Measurements from ENCODE around the gene ZBTB18. TPM values are rescaled to one million over a fixed set of nuclear protein-coding genes. Genes with fewer than 3 reads are reported as not detected.

Gene ZBTB18
- total RNA-seq, 1 experiment from 2014 or later = 1.8 TPM

DNA sequence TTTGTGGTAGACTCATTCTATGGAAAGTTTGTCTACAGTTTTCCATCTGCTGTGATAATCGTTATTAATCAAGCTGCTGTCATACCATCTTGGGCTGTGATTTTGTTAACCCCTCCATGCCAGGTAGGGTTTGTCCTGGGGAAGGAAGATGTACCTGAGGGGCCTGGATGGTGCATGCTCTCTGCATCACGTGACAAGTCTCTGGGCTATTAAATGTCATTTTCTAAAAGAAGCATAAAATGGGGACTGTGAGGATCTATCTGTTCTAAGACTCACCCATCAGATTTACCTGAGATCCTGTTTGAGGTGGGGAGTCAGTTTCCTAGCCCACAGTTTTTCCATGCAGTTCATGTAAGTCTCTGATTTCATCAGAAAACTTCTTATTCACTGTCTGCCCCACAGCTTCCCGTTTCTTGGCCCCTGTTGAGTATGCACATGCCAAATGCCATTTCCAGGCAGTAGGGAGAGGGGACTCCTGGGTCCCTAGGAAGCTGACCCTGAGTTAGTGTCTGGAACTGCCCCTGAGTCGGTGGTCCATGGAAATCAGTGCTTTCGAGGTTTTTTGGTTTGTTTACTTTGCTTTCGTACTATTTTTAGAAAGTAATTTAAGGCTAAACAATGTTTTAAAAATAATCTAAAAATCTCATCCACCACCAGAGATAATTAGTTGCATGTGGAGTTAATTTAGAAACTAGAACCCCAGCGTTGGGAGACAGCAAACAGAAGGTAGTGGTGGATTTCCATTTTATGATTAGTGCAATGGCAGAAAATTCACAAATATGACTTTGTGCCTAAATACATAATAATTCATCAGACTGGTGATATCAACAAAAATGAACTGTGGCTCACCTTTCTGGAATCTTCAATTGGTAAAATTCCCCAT, 46.7 kb downstream of the ZBTB18 start:
- RAD21 ChIA-PET (ENCODE audit: low non-redundant PET in 1 of 2, low total read pairs in 2 of 2, uncharacterized antibody in 2 of 2, unreplicated experiment in 2 of 2) = no interaction called here
- ATAC-seq = no peak
- no peaks in the 10 kb centered on the region for H3K79me2 ChIP-seq (ENCODE audit: insufficient read depth, low read length)
- H3K9me2 ChIP-seq (ENCODE audit: insufficient read depth) = no peaks in the 10 kb centered on the region
- no peak overlapping the region for H2AFZ ChIP-seq (ENCODE audit: low read depth, low read length, poor library complexity, severe bottlenecking)
- TF ChIP-seq SIN3A (IDR thresholded peaks at IDR 0.05; ENCODE audit: low read depth) (no peak), ZFX (IDR thresholded peaks at IDR 0.05) (no peak), EGR1 (IDR thresholded peaks at IDR 0.05; ENCODE audit: low read depth) (no peak), FOSL1 (IDR thresholded peaks at IDR 0.05; ENCODE audit: low read depth) (no peak), JUND (IDR thresholded peaks at IDR 0.05) (no peak), TCF7L2 (IDR thresholded peaks at IDR 0.05; ENCODE audit: borderline replicate concordance, extremely low read depth, insufficient read depth, insufficient read length) (no peak), YY1 (IDR thresholded peaks at IDR 0.05; ENCODE audit: extremely low read depth, insufficient replicate concordance, low read depth, low read length) (no peak), POLR2AphosphoS5 (IDR thresholded peaks at IDR 0.05; ENCODE audit: low read depth, low read length) (no peak), ELF1 (IDR thresholded peaks at IDR 0.05; ENCODE audit: borderline replicate concordance, low read depth) (no peak)
- TF ChIP-seq, protein P1, sequence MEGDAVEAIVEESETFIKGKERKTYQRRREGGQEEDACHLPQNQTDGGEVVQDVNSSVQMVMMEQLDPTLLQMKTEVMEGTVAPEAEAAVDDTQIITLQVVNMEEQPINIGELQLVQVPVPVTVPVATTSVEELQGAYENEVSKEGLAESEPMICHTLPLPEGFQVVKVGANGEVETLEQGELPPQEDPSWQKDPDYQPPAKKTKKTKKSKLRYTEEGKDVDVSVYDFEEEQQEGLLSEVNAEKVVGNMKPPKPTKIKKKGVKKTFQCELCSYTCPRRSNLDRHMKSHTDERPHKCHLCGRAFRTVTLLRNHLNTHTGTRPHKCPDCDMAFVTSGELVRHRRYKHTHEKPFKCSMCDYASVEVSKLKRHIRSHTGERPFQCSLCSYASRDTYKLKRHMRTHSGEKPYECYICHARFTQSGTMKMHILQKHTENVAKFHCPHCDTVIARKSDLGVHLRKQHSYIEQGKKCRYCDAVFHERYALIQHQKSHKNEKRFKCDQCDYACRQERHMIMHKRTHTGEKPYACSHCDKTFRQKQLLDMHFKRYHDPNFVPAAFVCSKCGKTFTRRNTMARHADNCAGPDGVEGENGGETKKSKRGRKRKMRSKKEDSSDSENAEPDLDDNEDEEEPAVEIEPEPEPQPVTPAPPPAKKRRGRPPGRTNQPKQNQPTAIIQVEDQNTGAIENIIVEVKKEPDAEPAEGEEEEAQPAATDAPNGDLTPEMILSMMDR (IDR thresholded peaks at IDR 0.05 in 2 of 3, conservative IDR thresholded peaks at IDR 0.05 in 1 of 3; ENCODE audit: borderline replicate concordance in 1 of 3, insufficient read depth in 1 of 3, low read depth in 2 of 3, low read length in 2 of 3) = no peak
- TF ChIP-seq, protein P2, sequence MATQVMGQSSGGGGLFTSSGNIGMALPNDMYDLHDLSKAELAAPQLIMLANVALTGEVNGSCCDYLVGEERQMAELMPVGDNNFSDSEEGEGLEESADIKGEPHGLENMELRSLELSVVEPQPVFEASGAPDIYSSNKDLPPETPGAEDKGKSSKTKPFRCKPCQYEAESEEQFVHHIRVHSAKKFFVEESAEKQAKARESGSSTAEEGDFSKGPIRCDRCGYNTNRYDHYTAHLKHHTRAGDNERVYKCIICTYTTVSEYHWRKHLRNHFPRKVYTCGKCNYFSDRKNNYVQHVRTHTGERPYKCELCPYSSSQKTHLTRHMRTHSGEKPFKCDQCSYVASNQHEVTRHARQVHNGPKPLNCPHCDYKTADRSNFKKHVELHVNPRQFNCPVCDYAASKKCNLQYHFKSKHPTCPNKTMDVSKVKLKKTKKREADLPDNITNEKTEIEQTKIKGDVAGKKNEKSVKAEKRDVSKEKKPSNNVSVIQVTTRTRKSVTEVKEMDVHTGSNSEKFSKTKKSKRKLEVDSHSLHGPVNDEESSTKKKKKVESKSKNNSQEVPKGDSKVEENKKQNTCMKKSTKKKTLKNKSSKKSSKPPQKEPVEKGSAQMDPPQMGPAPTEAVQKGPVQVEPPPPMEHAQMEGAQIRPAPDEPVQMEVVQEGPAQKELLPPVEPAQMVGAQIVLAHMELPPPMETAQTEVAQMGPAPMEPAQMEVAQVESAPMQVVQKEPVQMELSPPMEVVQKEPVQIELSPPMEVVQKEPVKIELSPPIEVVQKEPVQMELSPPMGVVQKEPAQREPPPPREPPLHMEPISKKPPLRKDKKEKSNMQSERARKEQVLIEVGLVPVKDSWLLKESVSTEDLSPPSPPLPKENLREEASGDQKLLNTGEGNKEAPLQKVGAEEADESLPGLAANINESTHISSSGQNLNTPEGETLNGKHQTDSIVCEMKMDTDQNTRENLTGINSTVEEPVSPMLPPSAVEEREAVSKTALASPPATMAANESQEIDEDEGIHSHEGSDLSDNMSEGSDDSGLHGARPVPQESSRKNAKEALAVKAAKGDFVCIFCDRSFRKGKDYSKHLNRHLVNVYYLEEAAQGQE (IDR thresholded peaks at IDR 0.05; ENCODE audit: low read depth) = no peak
- POLR2A ChIA-PET = no interaction called here
- H3K9me3 ChIP-seq (ENCODE audit: control insufficient read depth in 1 of 2, insufficient read depth in 1 of 2, low read depth in 1 of 2, low read length in 2 of 2) = no peaks in the 10 kb centered on the region
- DNase-seq (ENCODE audit: low read depth, low spot score) = no peak
- H3K4me2 ChIP-seq (ENCODE audit: low read length) = no peak overlapping the region
- no peaks in the 10 kb centered on the region for H3K4me1 ChIP-seq (ENCODE audit: control insufficient read depth in 1 of 2, insufficient read depth in 2 of 2, low read length in 2 of 2)
- H3K27me3 ChIP-seq (ENCODE audit: insufficient read depth, low read length) = peaks cover 64% of the 10 kb centered on the region
- intact Hi-C loops (cut with micrococcal nuclease) = no loop called here
- no peaks in the 10 kb centered on the region for H4K20me1 ChIP-seq (ENCODE audit: insufficient read depth)
- H3K36me3 ChIP-seq (ENCODE audit: control insufficient read depth in 1 of 2, insufficient read depth in 2 of 2, low read length in 2 of 2) = no peaks in the 10 kb centered on the region
- H3K4me3 ChIP-seq (replicated peaks in 1 of 2; ENCODE audit: low read depth in 1 of 2, low read length in 2 of 2) = no peak overlapping the region
- no TSS peak for BruUV-seq (replicated peaks)
- H3K9ac ChIP-seq (ENCODE audit: low read length) = no peak overlapping the region
- H3K27ac ChIP-seq (ENCODE audit: low read depth, low read length) = no peak overlapping the region
- CTCF ChIA-PET = no interaction called here

Measured in HCT116 (cell line).